Measurements from ENCODE around the gene ARFGEF2.
"Not testable (repeated sequence)": the region's sequence is repeated elsewhere in the genome, so short reads cannot be mapped to it uniquely, and the experiment has no call there.

DNA sequence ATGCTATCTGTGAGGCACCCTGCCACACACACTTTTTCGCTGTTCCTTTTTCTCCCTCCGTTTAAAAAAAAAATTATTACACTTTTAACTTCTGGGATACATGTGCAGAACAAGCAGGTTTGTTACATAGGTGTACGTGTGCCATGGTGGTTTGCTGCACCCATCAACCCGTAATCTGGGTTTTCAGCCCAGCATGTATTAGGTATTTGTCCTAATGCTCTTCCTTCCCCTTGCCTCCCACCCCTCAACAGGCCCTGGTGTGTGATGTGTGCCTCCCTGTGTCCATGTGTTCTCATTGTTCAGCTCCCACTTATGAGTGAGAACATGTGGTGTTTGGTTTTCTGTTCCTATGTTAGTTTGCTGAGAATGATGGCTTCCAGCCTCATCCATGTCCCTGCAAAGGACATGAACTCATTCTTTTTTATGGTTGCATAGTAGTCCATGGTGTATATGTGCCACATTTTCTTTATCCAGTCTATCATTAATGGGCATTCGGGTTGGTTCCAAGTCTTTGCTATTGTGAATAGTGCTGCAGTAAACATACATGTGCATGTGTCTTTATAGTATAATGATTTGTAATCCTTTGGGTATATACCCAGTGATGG lies 12.9 kb downstream of the ARFGEF2 start:
- TF ChIP-seq, protein P1, sequence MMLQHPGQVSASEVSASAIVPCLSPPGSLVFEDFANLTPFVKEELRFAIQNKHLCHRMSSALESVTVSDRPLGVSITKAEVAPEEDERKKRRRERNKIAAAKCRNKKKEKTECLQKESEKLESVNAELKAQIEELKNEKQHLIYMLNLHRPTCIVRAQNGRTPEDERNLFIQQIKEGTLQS (IDR thresholded peaks at IDR 0.05): not testable (repeated sequence)
- not testable (repeated sequence) for TF ChIP-seq NR2F2 (IDR thresholded peaks at IDR 0.05); CTCF (IDR thresholded peaks at IDR 0.05; ENCODE audit: low read depth, low read length, missing input control); RAD21 (IDR thresholded peaks at IDR 0.05); GABPA (IDR thresholded peaks at IDR 0.05 in 1 of 2, conservative IDR thresholded peaks at IDR 0.05 in 1 of 2); MAX (IDR thresholded peaks at IDR 0.05); EGR1 (IDR thresholded peaks at IDR 0.05; ENCODE audit: low read depth in 2 of 2); TAF1 (conservative IDR thresholded peaks at IDR 0.05); ZBTB33 (IDR thresholded peaks at IDR 0.05); JUND (IDR thresholded peaks at IDR 0.05); YY1 (IDR thresholded peaks at IDR 0.05)
- TF ChIP-seq, protein P2, sequence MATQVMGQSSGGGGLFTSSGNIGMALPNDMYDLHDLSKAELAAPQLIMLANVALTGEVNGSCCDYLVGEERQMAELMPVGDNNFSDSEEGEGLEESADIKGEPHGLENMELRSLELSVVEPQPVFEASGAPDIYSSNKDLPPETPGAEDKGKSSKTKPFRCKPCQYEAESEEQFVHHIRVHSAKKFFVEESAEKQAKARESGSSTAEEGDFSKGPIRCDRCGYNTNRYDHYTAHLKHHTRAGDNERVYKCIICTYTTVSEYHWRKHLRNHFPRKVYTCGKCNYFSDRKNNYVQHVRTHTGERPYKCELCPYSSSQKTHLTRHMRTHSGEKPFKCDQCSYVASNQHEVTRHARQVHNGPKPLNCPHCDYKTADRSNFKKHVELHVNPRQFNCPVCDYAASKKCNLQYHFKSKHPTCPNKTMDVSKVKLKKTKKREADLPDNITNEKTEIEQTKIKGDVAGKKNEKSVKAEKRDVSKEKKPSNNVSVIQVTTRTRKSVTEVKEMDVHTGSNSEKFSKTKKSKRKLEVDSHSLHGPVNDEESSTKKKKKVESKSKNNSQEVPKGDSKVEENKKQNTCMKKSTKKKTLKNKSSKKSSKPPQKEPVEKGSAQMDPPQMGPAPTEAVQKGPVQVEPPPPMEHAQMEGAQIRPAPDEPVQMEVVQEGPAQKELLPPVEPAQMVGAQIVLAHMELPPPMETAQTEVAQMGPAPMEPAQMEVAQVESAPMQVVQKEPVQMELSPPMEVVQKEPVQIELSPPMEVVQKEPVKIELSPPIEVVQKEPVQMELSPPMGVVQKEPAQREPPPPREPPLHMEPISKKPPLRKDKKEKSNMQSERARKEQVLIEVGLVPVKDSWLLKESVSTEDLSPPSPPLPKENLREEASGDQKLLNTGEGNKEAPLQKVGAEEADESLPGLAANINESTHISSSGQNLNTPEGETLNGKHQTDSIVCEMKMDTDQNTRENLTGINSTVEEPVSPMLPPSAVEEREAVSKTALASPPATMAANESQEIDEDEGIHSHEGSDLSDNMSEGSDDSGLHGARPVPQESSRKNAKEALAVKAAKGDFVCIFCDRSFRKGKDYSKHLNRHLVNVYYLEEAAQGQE (IDR thresholded peaks at IDR 0.05): not testable (repeated sequence)
